SK-N-SH treated with all-trans-retinoic acid at 6 μM for 48 hours (cell line): ENCODE data around the gene RNASE12.

Source experiments
- ATAC-seq: fragments of 200-7000 bp; cut with Tn5 transposase; 3 replicates; pipeline ENCODE4 v1.9.1; 2020; ENCODE audit warnings: mild to moderate bottlenecking, moderate library complexity
- ARNTL ChIP-seq: fragments of 450-650 bp; formaldehyde crosslinking; IDR thresholded peaks from 2 replicates; pipeline ENCODE4 v1.5.0; 2020; ENCODE audit warnings: low read depth, mild to moderate bottlenecking, moderate library complexity, borderline replicate concordance
- BACH2 ChIP-seq: fragments of 250-450 bp; sonication (Bioruptor Pico); IDR thresholded peaks from 2 replicates; pipeline ENCODE4 v1.9.0; 2021; ENCODE audit warnings: mild to moderate bottlenecking, borderline replicate concordance
- CSDC2 ChIP-seq: fragments of 250-450 bp; sonication (Bioruptor Pico); IDR thresholded peaks from 2 replicates; pipeline ENCODE4 v1.5.0; 2020; ENCODE audit warnings: mild to moderate bottlenecking, moderate library complexity
- ESRRG ChIP-seq: fragments of 250-450 bp; sonication (Bioruptor Pico); IDR thresholded peaks from 2 replicates; pipeline ENCODE4 v1.6.1; 2021; ENCODE audit warnings: mild to moderate bottlenecking
- GLIS3 ChIP-seq: fragments of 250-450 bp; sonication (Bioruptor Pico); IDR thresholded peaks from 2 replicates; pipeline ENCODE4 v1.5.0; 2020; ENCODE audit warnings: mild to moderate bottlenecking, moderate library complexity
- ISL1 ChIP-seq: fragments of 250-450 bp; sonication (Bioruptor Pico); IDR thresholded peaks from 2 replicates; pipeline ENCODE4 v2.1.2; 2022; ENCODE audit warnings: mild to moderate bottlenecking, moderate library complexity
- OSR1 ChIP-seq: fragments of 250-450 bp; sonication (Bioruptor Pico); IDR thresholded peaks from 2 replicates; pipeline ENCODE4 v1.8.0; 2022; ENCODE audit warnings: moderate library complexity, mild to moderate bottlenecking, inconsistent platforms
- PPARA ChIP-seq: fragments of 250-450 bp; sonication (Bioruptor Pico); IDR thresholded peaks from 2 replicates; pipeline ENCODE4 v1.5.0; 2020; ENCODE audit warnings: mild to moderate bottlenecking, borderline replicate concordance
- RARB ChIP-seq: fragments of 250-450 bp; sonication (Bioruptor Pico); IDR thresholded peaks from 2 replicates; pipeline ENCODE4 v1.8.0; 2021; ENCODE audit warnings: mild to moderate bottlenecking, moderate library complexity
- SNAI2 ChIP-seq: fragments of 250-450 bp; sonication (Bioruptor Pico); IDR thresholded peaks from 2 replicates; pipeline ENCODE4 v1.5.0; 2020; ENCODE audit warnings: mild to moderate bottlenecking, moderate library complexity
- TCF4 ChIP-seq: fragments of 250-450 bp; sonication (Bioruptor Pico); IDR thresholded peaks from 2 replicates; pipeline ENCODE4 v1.8.0; 2021; ENCODE audit warnings: mild to moderate bottlenecking, moderate library complexity, borderline replicate concordance
- TOX ChIP-seq: fragments of 250-450 bp; sonication (Bioruptor Pico); IDR thresholded peaks from 2 replicates; pipeline ENCODE4 v1.8.0; 2021; ENCODE audit warnings: mild to moderate bottlenecking, moderate library complexity, borderline replicate concordance
- ZC3H10 ChIP-seq: fragments of 250-450 bp; sonication (Bioruptor Pico); IDR thresholded peaks from 2 replicates; pipeline ENCODE4 v1.5.1; 2021; ENCODE audit warnings: mild to moderate bottlenecking, moderate library complexity
- ZFP30 ChIP-seq: fragments of 450-650 bp; formaldehyde crosslinking; IDR thresholded peaks from 2 replicates; pipeline ENCODE4 v1.5.0; 2022; ENCODE audit warnings: mild to moderate bottlenecking, moderate library complexity
- ZNF70 ChIP-seq: fragments of 450-650 bp; formaldehyde crosslinking; IDR thresholded peaks from 2 replicates; pipeline ENCODE4 v1.5.0; 2020; ENCODE audit warnings: mild to moderate bottlenecking, moderate library complexity
- ZNF8 ChIP-seq: fragments of 450-650 bp; formaldehyde crosslinking; IDR thresholded peaks from 2 replicates; pipeline ENCODE4 v1.5.0; 2020; ENCODE audit warnings: mild to moderate bottlenecking, moderate library complexity
- TF ChIP-seq, protein P1 (sequence below): fragments of 250-450 bp; sonication (Bioruptor Pico); IDR thresholded peaks from 2 replicates; pipeline ENCODE4 v1.5.1; 2021; ENCODE audit warnings: mild to moderate bottlenecking, moderate library complexity
- TF ChIP-seq, protein P2 (sequence below): fragments of 250-450 bp; sonication (Bioruptor Pico); IDR thresholded peaks from 2 replicates; pipeline ENCODE4 v1.5.0; 2020; ENCODE audit warnings: mild to moderate bottlenecking, moderate library complexity
- TF ChIP-seq, protein P3 (sequence below): fragments of 250-450 bp; sonication (Bioruptor Pico); IDR thresholded peaks from 2 replicates; pipeline ENCODE4 v1.8.0; 2021; ENCODE audit warnings: low read depth, mild to moderate bottlenecking, moderate library complexity, borderline replicate concordance
- TF ChIP-seq, protein P4 (sequence below): fragments of 250-450 bp; sonication (Bioruptor Pico); IDR thresholded peaks from 2 replicates; pipeline ENCODE4 v1.5.1; 2020; ENCODE audit warnings: low read depth, mild to moderate bottlenecking, moderate library complexity

Gene RNASE12

DNA sequence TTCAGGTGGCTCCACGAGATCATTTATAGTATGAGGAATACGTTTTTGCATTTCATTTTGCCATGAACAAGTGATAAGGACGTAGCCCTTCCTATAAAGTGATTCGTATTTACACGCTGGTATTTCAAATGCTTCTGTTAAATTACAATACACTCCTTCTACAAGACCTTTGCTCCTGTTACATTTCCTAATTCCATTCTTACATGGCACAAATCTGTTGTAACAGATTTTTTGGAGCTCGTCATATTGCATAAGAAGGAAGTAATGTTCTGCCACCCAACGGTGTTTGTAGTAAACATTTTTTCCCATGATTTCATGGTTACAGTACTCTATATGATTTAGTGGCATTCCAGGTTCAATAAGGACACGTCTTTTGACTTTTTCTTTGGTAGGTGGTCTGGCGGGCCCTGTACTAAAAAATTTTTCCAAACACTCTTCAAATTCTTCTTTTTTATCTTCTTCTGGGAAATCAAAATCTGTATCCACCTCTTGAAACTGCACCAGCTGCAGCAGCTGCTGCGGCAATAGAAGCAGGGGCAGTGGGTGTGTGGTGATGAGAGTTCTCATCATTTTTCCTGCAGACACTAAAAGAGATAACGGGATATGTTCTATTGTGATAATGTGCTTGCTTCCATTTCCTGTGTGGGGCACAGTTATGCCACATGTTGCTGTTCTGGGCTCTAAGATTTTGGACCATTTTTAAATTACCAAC is 34.5 kb downstream of the RNASE12 start (continued):
- TF ChIP-seq ARNTL (no peak), ZNF8 (CRISPR knock-in tag) (no peak)
- TF ChIP-seq, protein P1, sequence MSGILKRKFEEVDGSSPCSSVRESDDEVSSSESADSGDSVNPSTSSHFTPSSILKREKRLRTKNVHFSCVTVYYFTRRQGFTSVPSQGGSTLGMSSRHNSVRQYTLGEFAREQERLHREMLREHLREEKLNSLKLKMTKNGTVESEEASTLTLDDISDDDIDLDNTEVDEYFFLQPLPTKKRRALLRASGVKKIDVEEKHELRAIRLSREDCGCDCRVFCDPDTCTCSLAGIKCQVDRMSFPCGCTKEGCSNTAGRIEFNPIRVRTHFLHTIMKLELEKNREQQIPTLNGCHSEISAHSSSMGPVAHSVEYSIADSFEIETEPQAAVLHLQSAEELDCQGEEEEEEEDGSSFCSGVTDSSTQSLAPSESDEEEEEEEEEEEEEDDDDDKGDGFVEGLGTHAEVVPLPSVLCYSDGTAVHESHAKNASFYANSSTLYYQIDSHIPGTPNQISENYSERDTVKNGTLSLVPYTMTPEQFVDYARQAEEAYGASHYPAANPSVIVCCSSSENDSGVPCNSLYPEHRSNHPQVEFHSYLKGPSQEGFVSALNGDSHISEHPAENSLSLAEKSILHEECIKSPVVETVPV (CRISPR knock-in tag) = no peak
- TF ChIP-seq, all 23 proteins: peak for 0

DNA sequence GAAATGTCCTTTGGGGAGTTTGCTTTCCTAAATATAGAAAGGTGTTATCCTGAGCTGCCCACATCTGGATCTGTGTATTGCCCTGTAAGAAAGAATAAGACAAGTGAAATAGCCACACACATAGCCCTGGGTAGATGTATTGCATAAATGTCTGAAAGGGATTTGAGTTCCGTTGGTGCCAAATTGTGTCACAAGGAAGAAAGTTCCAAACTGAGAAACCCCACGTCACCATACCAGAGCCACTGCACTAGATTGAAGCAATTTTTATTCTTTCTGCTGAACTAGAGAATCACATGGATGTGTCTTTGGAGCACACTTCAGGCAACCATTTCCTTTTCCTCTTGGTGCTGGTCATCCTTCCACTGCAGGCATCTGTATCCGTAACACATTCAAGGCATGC is 35.3 kb downstream of the RNASE12 start:
- no peak for TF ChIP-seq ZC3H10 (CRISPR knock-in tag)
- TF ChIP-seq RARB (CRISPR knock-in tag) = no peak
- no peak for TF ChIP-seq ESRRG (CRISPR knock-in tag)
- TF ChIP-seq GLIS3 (CRISPR knock-in tag) = no peak
- no peak for TF ChIP-seq TOX (CRISPR knock-in tag)
- TF ChIP-seq ZNF70 (CRISPR knock-in tag) = no peak
- ATAC-seq = no peak

DNA sequence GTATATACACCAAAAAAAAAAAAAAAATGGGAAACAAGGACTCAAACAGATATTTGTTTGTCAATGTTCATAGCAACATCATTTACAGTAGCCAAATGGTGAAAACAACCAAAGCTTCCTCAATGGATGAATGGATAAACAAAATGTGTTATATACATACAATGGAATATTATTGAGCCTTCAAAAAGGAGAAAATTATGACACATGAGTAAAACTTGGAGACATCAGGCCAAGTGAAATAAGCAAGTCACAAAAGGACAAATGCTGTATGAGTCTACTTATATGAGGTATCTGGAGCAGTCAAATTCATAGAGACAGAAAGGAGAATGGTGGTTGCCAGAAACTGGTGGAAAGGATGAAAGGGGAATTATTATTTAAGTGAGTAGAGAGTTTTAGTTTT is 38.2 kb downstream of the RNASE12 start:
- no peak for ATAC-seq
- TF ChIP-seq, protein P1 (CRISPR knock-in tag) = no peak
- TF ChIP-seq, all 23 proteins: peak for 0

DNA sequence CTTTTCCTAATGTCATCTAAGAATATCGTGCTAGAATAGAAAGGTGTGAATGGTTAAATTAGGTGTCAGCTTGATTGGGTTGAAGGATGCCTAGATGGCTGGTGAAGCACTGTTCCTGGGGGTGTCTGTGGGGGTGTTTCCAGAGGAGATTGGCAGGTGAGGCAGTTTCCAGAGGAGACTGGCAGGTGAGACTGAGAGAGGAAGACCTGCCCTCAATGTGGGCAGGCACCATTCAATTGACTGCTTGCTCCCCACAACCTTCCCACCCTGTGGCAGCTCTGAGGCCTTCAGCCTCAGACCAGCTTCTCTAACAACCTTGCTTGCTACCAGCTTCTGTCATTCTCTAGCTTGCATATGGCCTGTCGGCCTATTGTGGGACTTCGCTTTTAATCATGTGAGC is 39.6 kb downstream of the RNASE12 start:
- no peak for ATAC-seq
- TF ChIP-seq OSR1 (CRISPR knock-in tag) = no peak
- TF ChIP-seq TOX (CRISPR knock-in tag) = no peak
- TF ChIP-seq CSDC2 (CRISPR knock-in tag) = no peak
- no peak for TF ChIP-seq SNAI2 (CRISPR knock-in tag)
- TF ChIP-seq ISL1 (CRISPR knock-in tag) = no peak
- TF ChIP-seq RARB (CRISPR knock-in tag) = no peak
- TF ChIP-seq ZC3H10 (CRISPR knock-in tag) = no peak
- TF ChIP-seq ZFP30 = no peak
- no peak for TF ChIP-seq PPARA (CRISPR knock-in tag)
- no peak for TF ChIP-seq ZNF70 (CRISPR knock-in tag)
- no peak for TF ChIP-seq ARNTL
- TF ChIP-seq TCF4 (CRISPR knock-in tag) = no peak
- TF ChIP-seq, protein P2, sequence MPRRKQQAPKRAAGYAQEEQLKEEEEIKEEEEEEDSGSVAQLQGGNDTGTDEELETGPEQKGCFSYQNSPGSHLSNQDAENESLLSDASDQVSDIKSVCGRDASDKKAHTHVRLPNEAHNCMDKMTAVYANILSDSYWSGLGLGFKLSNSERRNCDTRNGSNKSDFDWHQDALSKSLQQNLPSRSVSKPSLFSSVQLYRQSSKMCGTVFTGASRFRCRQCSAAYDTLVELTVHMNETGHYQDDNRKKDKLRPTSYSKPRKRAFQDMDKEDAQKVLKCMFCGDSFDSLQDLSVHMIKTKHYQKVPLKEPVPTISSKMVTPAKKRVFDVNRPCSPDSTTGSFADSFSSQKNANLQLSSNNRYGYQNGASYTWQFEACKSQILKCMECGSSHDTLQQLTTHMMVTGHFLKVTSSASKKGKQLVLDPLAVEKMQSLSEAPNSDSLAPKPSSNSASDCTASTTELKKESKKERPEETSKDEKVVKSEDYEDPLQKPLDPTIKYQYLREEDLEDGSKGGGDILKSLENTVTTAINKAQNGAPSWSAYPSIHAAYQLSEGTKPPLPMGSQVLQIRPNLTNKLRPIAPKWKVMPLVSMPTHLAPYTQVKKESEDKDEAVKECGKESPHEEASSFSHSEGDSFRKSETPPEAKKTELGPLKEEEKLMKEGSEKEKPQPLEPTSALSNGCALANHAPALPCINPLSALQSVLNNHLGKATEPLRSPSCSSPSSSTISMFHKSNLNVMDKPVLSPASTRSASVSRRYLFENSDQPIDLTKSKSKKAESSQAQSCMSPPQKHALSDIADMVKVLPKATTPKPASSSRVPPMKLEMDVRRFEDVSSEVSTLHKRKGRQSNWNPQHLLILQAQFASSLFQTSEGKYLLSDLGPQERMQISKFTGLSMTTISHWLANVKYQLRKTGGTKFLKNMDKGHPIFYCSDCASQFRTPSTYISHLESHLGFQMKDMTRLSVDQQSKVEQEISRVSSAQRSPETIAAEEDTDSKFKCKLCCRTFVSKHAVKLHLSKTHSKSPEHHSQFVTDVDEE (CRISPR knock-in tag) = no peak
- TF ChIP-seq, protein P3, sequence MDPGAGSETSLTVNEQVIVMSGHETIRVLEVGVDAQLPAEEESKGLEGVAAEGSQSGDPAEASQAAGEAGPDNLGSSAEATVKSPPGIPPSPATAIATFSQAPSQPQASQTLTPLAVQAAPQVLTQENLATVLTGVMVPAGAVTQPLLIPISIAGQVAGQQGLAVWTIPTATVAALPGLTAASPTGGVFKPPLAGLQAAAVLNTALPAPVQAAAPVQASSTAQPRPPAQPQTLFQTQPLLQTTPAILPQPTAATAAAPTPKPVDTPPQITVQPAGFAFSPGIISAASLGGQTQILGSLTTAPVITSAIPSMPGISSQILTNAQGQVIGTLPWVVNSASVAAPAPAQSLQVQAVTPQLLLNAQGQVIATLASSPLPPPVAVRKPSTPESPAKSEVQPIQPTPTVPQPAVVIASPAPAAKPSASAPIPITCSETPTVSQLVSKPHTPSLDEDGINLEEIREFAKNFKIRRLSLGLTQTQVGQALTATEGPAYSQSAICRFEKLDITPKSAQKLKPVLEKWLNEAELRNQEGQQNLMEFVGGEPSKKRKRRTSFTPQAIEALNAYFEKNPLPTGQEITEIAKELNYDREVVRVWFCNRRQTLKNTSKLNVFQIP (CRISPR knock-in tag) = no peak
- TF ChIP-seq ESRRG (CRISPR knock-in tag) = no peak
- TF ChIP-seq BACH2 = no peak
- TF ChIP-seq, protein P4, sequence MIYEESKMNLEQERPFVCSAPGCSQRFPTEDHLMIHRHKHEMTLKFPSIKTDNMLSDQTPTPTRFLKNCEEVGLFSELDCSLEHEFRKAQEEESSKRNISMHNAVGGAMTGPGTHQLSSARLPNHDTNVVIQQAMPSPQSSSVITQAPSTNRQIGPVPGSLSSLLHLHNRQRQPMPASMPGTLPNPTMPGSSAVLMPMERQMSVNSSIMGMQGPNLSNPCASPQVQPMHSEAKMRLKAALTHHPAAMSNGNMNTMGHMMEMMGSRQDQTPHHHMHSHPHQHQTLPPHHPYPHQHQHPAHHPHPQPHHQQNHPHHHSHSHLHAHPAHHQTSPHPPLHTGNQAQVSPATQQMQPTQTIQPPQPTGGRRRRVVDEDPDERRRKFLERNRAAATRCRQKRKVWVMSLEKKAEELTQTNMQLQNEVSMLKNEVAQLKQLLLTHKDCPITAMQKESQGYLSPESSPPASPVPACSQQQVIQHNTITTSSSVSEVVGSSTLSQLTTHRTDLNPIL = no peak
- no peak for TF ChIP-seq GLIS3 (CRISPR knock-in tag)
- no peak for TF ChIP-seq ZNF8 (CRISPR knock-in tag)
- TF ChIP-seq, protein P1 (CRISPR knock-in tag) = no peak
- TF ChIP-seq, all 23 proteins: peak for 0
